ENCODE measurements around the gene OR3A2. TPM values are rescaled to one million over a fixed set of nuclear protein-coding genes. Genes with fewer than 3 reads are reported as not detected.

The OR3A2 gene
- total RNA-seq, 1 experiment from 2014 or later, result not detected

GRCh38 chr17:3418222-3418621, 32.1 kb upstream of the OR3A2 start:
- Histone ChIP-seq H3K18ac (ENCODE audit: insufficient read length, low read depth, low read length) (no peak overlapping the region), H3K14ac (ENCODE audit: insufficient read depth, low read length) (no peak overlapping the region), H3K4me2 (ENCODE audit: insufficient read depth, insufficient read length, low read length) (no peak overlapping the region), H3K4ac (ENCODE audit: low read depth, low read length) (no peak overlapping the region), H3K23ac (ENCODE audit: insufficient read length, low read depth, low read length) (no peak overlapping the region), H2BK5ac (ENCODE audit: insufficient read length, low read length) (no peak overlapping the region), H3K56ac (ENCODE audit: insufficient read length, low read depth, low read length) (no peak overlapping the region), H2AK5ac (ENCODE audit: insufficient read length, low read length) (no peak overlapping the region), H4K5ac (ENCODE audit: insufficient read length, low read depth, low read length) (no peak overlapping the region), H2BK12ac (ENCODE audit: insufficient read length, low read depth, low read length) (no peak overlapping the region), H3K27me3 (ENCODE audit: insufficient read depth, low read length) (no peaks in the 10 kb centered on the region), H3K23me2 (ENCODE audit: insufficient read length, low read depth, low read length, poor library complexity, severe bottlenecking) (no peaks in the 10 kb centered on the region), H3K9me3 (ENCODE audit: control insufficient read depth, low read depth, low read length) (peaks cover 4% of the 10 kb centered on the region), H2BK15ac (ENCODE audit: low read depth, low read length) (no peak overlapping the region), H3T11ph (ENCODE audit: low read length) (no peak overlapping the region), H2BK120ac (ENCODE audit: low read depth, low read length, poor library complexity, severe bottlenecking) (no peak overlapping the region), H3K9ac (ENCODE audit: extremely low read depth, insufficient read length, low read length) (no peak overlapping the region), H2AFZ (ENCODE audit: low read length) (no peak overlapping the region), H3K79me2 (ENCODE audit: insufficient read depth, low read length) (no peaks in the 10 kb centered on the region), H4K91ac (ENCODE audit: insufficient read length, low read depth, low read length) (no peak overlapping the region), H3K4me1 (ENCODE audit: insufficient read depth, low read length) (no peaks in the 10 kb centered on the region), H4K8ac (replicated peaks; ENCODE audit: insufficient read length, low read depth, low read length) (no peak overlapping the region), H3K79me1 (ENCODE audit: insufficient read depth, low read depth, low read length, poor library complexity, severe bottlenecking) (no peaks in the 10 kb centered on the region), H4K20me1 (ENCODE audit: control insufficient read depth, insufficient read depth, insufficient read length) (no peaks in the 10 kb centered on the region), H2BK20ac (ENCODE audit: low read depth, low read length, poor library complexity, severe bottlenecking) (no peak overlapping the region), H3K27ac (ENCODE audit: insufficient read length, low read depth, low read length) (no peak overlapping the region)
- H3K36me3 Mint-ChIP-seq (ENCODE audit: insufficient read depth in 1 of 3, low read depth in 3 of 3), result peaks cover 0 to 17% (median 5%) of the 10 kb centered on the region in 3 experiments; a peak in 5 of 7 replicates
- no peaks in the 10 kb centered on the region; the same call in none of the 2 replicates for H3K27me3 Mint-ChIP-seq (ENCODE audit: low read depth)
- TF ChIP-seq, protein P1, sequence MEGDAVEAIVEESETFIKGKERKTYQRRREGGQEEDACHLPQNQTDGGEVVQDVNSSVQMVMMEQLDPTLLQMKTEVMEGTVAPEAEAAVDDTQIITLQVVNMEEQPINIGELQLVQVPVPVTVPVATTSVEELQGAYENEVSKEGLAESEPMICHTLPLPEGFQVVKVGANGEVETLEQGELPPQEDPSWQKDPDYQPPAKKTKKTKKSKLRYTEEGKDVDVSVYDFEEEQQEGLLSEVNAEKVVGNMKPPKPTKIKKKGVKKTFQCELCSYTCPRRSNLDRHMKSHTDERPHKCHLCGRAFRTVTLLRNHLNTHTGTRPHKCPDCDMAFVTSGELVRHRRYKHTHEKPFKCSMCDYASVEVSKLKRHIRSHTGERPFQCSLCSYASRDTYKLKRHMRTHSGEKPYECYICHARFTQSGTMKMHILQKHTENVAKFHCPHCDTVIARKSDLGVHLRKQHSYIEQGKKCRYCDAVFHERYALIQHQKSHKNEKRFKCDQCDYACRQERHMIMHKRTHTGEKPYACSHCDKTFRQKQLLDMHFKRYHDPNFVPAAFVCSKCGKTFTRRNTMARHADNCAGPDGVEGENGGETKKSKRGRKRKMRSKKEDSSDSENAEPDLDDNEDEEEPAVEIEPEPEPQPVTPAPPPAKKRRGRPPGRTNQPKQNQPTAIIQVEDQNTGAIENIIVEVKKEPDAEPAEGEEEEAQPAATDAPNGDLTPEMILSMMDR (conservative IDR thresholded peaks at IDR 0.05), result no peak
- H3K9me3 Mint-ChIP-seq, result peaks cover 37 to 77% of the 10 kb centered on the region in 2 experiments
- no peak for DNase-seq
- no peak overlapping the region for H3K27ac Mint-ChIP-seq
- no peak overlapping the region for H3K4me3 Mint-ChIP-seq
- no CpG with 5 or more reads among the region's 2 CpGs for WGBS (ENCODE audit: extremely low coverage, insufficient read length, low lambda C conversion rate)
- H3K4me1 Mint-ChIP-seq, result no peaks in the 10 kb centered on the region
